Activated CD4-positive, alpha-beta T cell treated with anti-CD3 and anti-CD28 coated beads for 48 hours (primary cell): ENCODE data around the gene CAPN5.
"Not testable (repeated sequence)": the region's sequence is repeated elsewhere in the genome, so short reads cannot be mapped to it uniquely, and the experiment has no call there.

Source experiments
- DNase-seq: peaks from one replicate; pipeline ENCODE4 v3.0.0-alpha.2; 2020

CAPN5 gene

DNA sequence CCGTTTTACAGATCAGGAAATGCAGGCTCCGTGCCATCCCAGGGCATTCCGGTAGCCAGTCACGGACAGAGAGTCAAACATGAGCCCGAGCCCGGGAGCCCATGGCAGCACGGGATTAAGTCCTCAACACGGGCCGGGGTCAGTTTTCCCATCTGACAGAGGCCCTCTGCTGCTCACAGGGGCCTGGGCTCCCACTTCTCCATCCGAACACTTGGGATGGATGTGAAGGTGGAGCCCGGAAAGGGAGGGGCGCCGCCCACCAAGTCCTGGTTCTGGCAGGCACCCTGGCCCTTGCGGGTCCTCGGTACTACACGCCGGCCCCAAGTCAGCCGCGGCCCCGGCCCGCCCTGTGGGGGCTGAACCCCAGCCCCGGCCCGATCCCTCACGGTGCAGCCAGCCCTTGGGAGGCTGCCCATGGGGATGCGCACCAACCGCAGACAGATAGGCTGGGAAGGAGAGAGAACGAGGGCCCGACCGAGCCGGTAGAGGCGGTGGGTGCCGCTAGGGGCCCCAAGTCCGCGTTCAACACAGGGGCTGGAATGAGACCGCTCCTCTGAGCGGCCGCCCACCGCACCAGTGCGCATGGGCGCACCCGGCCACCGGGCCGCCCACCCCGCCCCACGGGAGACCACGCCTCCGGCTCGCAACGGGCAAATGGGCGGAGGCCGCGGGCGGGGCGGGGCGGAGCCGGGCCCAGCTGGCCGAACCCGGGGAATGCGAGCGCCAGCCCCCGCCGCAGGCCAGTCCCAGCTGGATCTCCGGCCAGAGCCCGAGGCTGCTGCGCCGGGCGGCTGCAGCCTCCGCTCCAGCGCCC lies at the start of gene CAPN5:
CAPN5 (plus strand) TSS at position 743 of the 814 bp plus-strand sequence. CDS start 17,916 bp downstream, outside the sequence.
- peak; percentile 89 for DNase-seq

DNA sequence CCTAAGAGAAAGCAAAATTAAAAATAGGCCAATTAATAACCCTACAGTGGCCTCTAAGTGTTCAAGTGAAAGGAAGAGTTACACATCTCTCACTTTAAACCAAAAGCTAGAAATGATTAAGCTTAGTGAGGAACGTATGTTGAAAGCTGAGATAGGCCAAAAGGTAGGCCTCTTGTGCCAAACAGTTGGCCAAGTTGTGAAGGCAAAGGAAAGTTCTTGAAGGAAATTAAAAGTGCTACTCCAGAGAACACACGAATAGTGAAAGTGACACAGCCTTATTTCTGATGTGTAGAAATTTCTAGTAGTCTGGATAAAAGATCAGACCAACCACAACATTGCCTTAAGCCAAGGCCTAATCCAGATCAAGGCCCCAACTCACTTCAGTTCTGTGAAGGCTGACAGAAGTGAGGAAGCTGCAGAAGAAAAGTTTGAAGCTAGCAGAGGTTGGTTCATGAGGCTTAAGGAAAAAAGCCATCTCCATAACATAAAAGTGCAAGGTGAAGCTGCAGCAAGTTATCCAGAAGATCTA lies 48.3 kb upstream of the CAPN5 start:
- DNase-seq, result not testable (repeated sequence)

DNA sequence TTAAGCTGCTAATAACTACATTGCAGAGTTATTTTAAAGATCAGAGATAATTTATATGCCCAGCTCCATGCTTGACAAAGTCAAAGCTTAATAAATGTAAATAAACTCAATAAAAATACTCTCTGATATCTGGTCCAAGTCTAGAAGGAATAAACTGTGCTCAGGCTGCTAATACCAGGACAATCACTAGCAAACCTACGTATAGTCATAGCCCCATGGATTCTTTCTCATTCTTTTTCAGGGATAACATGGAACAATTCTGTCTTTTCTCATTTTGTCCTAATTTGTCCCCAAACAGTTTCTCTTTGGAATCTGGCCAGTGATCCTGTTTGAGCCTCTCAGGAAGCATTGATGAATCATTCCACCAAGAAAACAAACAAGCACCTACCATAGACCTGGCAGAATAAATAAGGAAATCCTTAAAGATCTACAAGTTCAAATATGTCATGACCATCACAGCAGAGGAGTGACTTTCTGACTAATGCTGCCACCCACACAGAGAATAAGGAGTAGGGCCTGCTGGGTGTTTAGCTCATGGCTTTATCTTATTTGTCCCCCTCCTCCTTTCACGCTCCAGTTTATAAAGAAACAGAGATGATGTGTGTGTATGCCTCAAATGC lies 46.7 kb upstream of the CAPN5 start:
- DNase-seq, result no peak

DNA sequence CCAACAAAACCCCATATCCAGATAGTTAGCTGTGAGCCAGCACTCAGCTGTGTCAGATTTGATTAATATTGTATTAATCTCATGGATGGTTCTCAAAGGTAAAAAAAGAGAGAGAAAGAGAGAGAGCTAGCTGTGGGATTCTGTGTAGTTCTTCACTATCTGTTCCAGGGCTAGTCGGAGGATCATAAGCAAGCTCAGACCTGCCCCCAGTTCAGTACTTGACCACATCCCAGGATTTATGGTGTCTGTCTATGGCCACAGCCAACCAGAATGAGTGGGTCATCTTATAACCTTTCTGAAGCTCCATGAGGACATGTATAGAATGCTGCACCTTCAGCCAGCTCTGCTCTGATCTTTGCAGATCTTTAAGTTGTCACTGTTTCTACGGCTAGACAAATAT lies 46.0 kb upstream of the CAPN5 start:
- no peak for DNase-seq

DNA sequence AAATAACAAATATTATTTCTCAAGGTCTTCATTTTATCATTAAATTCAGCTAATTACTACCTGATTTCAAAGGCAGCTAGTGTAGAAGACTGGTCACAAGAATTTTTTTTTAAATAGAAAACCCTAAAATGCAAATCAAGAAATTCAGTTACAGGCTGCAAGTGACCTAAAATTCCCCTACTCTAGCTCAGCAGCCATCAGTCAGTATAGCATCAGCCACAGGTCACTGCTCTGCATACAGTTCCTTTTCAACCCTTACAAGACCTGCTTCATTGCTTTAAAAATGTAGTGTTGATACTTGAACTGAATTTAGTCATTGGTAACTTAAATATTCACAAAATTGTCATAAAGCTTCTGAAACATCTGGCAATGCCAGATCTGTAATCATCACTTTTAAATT lies 42.0 kb upstream of the CAPN5 start:
- no peak for DNase-seq

DNA sequence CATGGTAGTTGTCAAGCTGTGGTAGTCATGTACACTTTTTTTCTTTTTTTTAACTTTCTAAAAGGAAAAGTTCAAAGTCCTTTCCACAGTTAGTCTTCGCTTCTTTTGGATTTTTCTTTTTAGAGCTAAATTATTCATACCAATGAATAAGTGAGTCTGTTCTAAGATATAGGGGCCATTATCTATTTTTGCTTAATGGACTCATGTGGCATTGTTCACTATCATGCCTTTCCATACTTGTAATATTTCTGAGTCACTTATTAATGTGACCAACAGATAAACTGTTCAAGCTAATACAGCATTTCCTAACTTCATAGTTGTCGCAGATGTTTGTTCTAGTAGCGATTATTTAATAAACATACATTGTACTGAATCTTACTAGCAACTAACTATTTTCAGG lies 40.5 kb upstream of the CAPN5 start:
- DNase-seq, result no peak

DNA sequence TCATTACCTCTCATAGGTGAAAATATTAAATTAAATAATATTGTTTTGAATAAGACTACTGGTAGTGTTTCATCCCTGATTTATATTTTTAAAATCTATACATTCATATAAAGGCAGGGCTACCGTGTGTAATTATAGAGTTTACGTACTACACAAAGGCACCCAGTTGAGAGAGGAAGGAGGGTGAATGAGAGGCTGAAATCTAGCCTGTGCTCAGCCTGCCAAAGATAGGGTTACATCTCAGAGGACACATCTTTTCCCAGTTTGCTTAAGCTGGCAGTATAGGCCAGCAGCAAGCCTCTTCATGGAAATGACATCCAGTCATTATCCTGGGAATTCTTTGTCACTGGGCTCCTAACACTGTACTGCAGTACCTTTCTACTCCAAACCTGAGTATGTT lies 40.0 kb upstream of the CAPN5 start:
- no peak for DNase-seq

DNA sequence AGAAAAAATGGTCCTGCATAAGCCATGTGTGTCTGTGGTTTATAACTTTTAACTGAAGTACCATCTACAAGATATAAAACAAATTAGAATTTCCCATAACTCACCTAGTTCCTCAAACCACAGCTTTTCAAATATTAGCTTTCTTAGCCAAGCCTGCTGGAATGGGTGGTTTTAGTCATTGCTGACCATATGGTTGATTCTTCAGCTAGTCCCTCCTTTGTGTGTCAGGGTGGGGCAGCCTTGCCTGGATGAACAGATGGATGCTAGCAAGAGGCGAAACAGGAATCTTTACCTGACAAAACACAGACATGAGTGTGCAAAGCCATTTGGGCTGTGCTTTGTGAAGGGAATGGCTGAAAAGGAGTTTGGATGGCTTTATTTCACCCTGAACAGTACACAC lies 39.5 kb upstream of the CAPN5 start:
- no peak for DNase-seq

DNA sequence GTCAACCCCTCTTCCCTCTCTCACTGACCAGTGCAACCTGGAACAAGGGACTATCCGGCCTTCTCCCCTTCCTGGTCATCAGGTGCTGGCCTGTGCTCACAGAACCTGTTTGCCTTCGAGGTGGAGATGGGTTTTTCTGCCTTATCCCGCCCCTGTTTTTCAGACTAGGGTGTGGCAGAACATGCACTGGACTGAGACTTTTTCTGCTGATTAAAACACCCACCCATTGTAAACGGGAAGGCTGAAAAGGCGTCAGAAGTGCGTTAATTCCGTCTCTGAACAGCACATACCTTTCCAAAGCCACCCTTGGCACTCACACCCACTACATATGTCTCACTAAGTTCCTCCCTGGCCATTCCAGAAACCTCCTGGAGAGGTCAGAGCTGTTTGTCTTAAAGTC lies 36.9 kb upstream of the CAPN5 start:
- DNase-seq, result no peak

DNA sequence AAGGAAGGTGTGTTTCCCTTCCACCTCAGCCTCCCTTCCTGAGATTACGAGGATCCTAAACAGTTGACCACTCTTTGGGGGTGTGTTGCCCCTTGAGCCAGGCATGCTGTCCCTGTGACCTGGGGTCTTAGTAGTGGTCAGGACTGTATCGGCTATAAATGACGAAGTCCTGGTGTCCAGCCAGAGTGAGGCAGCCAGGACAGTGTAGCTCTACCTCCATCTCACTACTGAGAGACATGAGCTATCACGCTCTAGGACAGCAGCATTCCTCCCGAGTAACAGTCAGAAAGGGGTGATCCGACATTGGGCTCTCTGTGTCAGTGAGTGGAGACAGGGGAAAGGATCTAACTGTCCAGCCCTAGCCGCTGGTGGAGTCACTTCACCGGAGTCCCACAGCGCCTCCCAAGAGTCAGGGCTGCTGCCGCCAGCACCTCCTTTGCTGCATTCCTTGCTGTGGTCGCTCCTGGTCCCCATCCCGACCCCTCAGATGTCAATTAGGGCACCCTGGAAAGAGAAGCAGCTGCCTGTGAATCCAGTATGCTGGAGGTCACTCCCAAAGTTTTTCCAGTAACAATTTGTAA lies 35.8 kb upstream of the CAPN5 start:
- no peak for DNase-seq

DNA sequence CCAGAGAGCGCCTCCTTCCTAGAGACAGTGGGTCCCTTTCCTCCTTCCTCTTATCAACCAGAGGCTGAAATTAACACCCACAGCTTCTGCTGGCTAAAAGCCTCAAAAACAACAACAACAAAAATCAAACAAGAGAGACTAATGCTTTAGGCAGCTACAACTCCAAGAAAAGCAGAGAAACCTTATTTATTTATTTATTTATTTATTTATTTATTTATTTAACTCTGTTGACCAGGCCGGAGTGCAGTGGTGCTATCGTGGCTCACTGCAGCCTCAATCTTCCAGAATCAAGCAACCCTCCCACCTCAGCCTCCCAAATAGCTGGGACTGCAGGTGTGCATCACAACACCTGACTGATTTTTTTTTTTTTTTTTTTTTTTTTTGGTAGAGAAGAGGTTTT lies 35.2 kb upstream of the CAPN5 start:
- DNase-seq, result no peak

DNA sequence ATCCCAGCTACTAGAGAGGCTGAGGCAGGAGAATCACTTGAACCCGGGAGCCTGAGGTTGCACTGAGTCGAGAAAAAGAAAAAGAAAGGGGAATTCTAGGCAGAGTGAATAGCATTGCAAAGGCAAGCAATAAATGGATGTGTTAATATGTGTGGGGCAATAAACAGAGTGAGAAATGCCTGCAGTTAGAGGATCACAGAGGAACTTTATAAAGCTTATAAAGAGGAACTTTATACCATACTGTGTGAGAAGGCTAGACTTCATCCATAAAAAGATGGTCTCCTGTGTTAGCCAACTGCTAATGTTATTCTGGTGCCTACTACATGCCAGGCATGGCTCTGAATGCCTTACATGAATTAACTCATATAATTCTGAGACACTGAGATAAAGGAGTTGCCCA lies 31.7 kb upstream of the CAPN5 start:
- no peak for DNase-seq

DNA sequence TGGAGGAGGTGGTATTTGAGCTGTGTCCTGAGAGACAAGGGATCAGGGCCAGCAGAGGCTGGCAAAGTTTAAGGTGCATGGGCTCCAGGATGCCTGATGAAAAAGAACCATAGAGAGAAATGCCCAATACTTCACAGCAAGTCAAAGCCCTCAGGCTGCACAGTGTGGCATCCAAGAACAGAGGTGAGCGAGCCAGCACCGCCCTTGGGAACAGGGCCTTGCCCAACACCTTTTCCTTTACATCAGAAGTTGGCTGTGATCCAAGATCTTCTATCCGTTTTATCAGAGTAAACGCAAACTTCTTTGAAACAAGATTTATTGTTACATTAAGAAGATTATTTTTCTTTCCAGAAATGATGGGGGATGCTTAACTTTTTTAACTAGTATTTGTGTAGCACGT lies 31.2 kb upstream of the CAPN5 start:
- DNase-seq, result no peak

DNA sequence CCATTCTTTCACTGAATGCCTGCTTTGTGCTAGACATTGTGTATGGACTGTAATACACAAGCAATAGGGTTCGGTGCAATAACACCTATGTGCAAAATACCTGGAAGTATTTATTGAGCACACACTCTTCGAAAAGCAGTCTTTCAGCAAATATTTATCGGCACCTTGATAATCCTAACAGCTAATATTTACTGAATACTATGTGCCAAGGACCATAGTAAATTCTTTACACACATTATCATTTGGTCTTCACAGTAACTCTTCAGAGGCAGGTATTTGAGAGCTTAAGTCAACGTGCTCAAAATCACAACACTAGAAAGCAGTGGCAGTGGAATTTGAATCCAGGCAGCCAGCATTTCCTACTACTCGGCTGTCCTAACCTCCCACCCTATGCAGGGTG lies 30.4 kb upstream of the CAPN5 start:
- no peak for DNase-seq

DNA sequence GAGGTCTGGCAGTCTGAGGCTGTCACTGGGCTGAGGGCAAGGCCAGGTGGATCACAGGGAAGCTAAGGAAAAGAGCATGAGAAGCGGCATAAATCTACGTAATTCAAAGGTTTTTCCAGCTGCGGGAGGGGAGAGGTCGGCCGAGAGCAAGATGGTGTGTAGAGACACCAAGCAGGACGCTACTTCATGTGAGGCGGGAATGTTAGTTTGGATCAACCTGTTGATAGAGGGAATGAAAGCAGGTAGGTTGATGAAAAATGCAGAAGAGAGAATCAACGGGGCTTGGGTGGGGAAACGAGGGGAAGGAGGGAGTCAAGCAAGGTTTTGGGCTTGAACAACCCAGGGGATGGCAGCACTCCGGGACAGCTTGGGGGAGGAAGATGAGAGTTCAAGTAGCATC lies 29.7 kb upstream of the CAPN5 start:
- no peak for DNase-seq

DNA sequence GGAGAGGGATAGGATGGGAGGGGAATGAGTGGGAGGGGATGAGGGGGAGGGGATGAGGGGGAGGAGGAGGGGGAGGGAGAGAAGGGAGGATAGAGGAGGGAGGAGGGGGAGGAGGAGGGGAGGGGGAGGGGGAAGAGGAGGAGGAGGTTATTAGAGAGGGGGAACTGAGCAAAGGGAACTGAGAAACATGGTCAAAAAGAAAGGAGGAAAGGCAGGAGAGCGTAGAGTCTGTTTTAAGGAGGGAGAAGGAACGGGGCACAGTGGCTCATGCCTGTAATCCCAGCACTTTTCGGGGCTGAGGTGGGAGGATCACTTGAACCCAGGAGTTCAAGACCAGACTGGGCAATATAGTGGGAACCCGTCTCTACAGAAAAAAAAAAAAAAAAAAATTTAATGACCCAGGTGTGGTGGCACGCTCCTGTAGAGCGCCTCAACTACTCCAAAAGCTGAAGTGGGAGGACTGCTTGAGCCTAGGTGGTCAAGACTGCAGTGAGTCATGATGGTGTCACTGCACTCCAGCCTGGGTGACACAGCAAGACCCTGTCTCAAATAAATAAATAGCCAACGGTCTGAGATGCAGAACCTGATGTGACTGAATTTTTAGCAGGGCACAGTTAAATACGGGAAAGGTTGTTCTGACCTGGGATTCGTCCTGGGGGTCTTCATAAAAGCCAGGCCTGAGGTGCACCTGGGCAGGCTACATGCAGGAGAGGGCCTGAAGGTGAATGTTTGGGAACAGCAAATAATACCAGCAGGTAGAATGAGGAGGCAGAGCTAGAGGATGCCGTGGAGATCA lies 28.5 kb upstream of the CAPN5 start:
- DNase-seq, result no peak

DNA sequence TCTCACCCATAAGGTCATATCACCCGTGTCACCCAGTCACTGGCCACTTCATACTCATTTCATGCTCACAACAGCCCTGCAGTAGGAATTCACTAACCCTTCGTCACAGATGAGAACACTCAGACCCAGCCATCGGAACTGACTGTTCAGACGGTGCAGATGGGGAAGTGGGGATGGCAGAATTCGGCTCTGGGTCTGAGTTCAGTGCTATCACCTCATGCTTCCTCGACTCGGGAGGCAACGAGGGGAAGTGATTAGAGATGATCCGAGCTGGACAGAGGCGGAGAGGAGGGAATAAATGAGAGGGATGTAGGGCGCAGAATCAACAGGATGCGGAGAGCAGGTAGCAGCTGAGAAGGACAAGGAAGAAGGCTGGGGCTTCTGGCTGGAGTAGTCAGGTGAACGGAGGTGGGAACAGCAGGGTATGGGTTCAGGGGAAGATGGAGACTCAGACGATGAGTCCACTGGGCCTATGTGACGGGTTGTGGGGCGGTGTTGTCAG lies 27.9 kb upstream of the CAPN5 start:
- DNase-seq, result no peak

DNA sequence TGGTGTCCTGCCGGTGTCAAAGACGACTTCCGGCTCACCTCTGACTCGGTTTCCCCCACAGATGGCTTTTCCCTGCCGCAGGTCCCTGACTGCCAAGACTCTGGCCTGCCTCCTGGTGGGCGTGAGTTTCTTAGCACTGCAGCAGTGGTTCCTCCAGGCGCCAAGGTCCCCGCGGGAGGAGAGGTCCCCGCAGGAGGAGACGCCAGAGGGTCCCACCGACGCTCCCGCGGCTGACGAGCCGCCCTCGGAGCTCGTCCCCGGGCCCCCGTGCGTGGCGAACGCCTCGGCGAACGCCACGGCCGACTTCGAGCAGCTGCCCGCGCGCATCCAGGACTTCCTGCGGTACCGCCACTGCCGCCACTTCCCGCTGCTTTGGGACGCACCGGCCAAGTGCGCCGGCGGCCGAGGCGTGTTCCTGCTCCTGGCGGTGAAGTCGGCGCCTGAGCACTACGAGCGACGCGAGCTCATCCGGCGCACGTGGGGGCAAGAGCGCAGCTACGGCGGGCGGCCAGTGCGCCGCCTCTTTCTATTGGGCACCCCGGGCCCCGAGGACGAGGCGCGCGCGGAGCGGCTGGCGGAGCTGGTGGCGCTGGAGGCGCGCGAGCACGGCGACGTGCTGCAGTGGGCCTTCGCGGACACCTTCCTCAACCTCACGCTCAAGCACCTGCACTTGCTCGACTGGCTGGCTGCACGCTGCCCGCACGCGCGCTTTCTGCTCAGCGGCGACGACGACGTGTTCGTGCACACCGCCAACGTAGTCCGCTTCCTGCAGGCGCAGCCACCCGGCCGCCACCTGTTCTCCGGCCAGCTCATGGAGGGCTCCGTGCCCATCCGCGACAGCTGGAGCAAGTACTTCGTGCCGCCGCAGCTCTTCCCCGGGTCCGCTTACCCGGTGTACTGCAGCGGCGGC lies 27.0 kb upstream of the CAPN5 start:
- peak; percentile 50 for DNase-seq

DNA sequence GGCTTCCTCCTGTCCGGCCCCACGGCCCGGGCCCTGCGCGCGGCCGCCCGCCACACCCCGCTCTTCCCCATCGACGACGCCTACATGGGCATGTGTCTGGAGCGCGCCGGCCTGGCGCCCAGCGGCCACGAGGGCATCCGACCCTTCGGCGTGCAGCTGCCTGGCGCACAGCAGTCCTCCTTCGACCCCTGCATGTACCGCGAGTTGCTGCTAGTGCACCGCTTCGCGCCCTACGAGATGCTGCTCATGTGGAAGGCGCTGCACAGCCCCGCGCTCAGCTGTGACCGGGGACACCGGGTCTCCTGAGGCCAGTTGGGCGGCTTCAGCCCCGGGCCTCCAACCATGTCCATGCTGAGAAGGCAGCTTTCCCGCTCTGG lies 26.4 kb upstream of the CAPN5 start:
- no peak for DNase-seq

DNA sequence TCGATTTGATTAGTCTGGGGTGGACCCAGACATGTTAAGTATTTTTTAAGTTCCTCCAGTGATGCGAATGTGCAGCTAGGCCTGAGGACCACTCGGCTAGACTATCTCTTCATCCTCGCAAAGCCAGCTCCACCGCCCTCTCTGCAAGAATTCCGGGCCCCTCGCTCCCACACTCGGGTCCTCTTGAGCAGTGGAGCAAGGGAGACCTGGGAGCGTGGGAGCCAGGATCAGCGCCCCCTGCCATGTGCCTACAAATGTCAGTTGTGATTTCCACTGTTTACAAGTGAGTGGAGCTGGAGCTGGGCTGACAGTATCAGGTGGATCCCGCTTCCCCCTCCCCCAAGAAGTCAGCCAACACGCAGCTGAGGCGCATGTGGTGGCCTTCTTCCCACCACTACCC lies 25.9 kb upstream of the CAPN5 start:
- no peak for DNase-seq

DNA sequence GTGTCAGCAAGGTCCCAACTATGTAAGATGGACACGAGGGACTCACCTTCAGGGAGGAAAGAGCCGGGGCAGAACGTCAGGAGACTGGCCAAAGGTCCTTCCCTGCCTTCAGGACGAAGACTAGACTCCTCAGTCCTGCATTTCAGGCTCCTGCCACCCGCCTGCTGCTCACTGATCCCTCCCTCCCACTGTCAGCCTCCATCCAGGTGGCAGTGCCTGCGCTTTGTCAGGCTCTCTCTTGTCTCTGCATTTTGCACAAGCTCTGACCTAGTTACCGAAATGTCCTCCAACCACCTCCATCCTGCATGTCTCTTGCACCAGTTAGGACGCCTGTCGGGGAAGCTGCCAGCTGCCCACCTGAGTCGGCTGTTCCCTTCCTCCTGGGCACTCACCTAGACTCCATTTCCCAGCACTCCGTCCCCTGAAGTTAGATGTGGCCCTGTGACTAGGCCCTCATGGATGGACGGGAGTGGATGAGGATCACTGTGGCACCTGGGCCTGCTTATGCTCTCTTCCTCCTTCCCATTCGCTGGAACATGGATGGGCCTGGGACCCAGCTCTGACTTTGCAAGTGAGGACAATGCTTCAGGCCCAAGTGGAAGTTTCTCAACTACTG lies 24.6 kb upstream of the CAPN5 start:
- DNase-seq, result no peak

DNA sequence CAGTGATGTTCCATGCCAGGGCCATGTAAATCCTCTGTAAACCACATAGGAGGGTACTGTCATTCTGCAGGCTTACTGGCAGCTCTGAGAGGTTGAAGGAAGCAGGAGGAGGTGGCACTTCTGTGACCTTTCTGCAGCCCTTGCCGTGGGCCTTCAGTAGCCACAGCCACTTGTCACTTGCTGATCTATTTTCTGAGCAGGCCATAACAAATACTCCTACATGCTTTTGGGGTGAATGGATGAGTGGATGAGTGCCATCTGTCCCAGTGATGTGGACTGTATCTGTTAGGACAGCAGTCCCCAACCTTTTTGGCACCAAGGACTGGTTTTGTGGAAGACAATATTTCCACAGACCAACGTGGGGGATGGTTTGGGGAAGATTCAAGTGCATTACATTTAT lies 22.4 kb upstream of the CAPN5 start:
- DNase-seq, result no peak
